MV-4-11 (cell line): Measurements from ENCODE around the gene HBG2.
A peak's percentile ranks its signal among the peaks of the same experiment; 100 is the strongest.
"Not testable (repeated sequence)": the region's sequence is repeated elsewhere in the genome, so short reads cannot be mapped to it uniquely, and the experiment has no call there.

Source experiments
- DNase-seq: peaks from one replicate; lab custom pipeline; 2025; lab: John Stamatoyannopoulos, UW

HBG2 gene

GRCh38 chr11:5254646-5255413 lies at the start of gene HBG2:
Gene HBG2, minus strand, starts transcription at chr11:5254781. Its CDS starts 53 bp downstream, at chr11:5254728.
- DNase-seq: not testable (repeated sequence)

GRCh38 chr11:5304046-5304445 lies 49.5 kb upstream of the HBG2 start:
- DNase-seq: no peak

- no peak for DNase-seq
Observed at GRCh38 chr11:5303626-5304025, 49.0 kb upstream of the HBG2 start.

- no peak for DNase-seq
Observed at GRCh38 chr11:5301846-5302245, 47.3 kb upstream of the HBG2 start, which contains the start of gene OR51B4. Gene OR51B4, minus strand, starts transcription at chr11:5301946. Its CDS starts 0 bp downstream, at chr11:5301946.

GRCh38 chr11:5300251-5300650 lies 45.7 kb upstream of the HBG2 start:
- no peak for DNase-seq

- no peak for DNase-seq
Observed at GRCh38 chr11:5298451-5298850, 43.9 kb upstream of the HBG2 start.

GRCh38 chr11:5297721-5298323 lies 43.2 kb upstream of the HBG2 start:
- no peak for DNase-seq

- not testable (repeated sequence) for DNase-seq
Observed at GRCh38 chr11:5294342-5294995, 39.9 kb upstream of the HBG2 start.

- no peak for DNase-seq
Observed at GRCh38 chr11:5293028-5293427, 38.4 kb upstream of the HBG2 start.

GRCh38 chr11:5291207-5291838 lies 36.7 kb upstream of the HBG2 start:
- peak; percentile 0 for DNase-seq

GRCh38 chr11:5290106-5290505 lies 35.5 kb upstream of the HBG2 start:
- no peak for DNase-seq

- no peak for DNase-seq
Observed at GRCh38 chr11:5289696-5290095, 35.1 kb upstream of the HBG2 start.

- DNase-seq: no peak
Observed at GRCh38 chr11:5288906-5289550, 34.4 kb upstream of the HBG2 start.

GRCh38 chr11:5288108-5288905 lies 33.7 kb upstream of the HBG2 start:
- DNase-seq: no peak

- DNase-seq: no peak
Observed at GRCh38 chr11:5286901-5287300, 32.3 kb upstream of the HBG2 start.

- DNase-seq: no peak
Observed at GRCh38 chr11:5286351-5286750, 31.8 kb upstream of the HBG2 start.

GRCh38 chr11:5285703-5286340 lies 31.2 kb upstream of the HBG2 start:
- peak; percentile 81 for DNase-seq

- no peak for DNase-seq
Observed at GRCh38 chr11:5284637-5285036, 30.1 kb upstream of the HBG2 start.

GRCh38 chr11:5283882-5284281 lies 29.3 kb upstream of the HBG2 start:
- no peak for DNase-seq

- no peak for DNase-seq
Observed at GRCh38 chr11:5283086-5283485, 28.5 kb upstream of the HBG2 start.

- no peak for DNase-seq
Observed at GRCh38 chr11:5282628-5283027, 28.0 kb upstream of the HBG2 start.
